ENCODE data around the gene COL23A1. TPM values are rescaled to one million over a fixed set of nuclear protein-coding genes. Genes with fewer than 3 reads are reported as not detected.

Gene COL23A1
- total RNA-seq, 4 donors from 2014 or later: 0.93 to 4.6 (median 2.4) TPM

DNA sequence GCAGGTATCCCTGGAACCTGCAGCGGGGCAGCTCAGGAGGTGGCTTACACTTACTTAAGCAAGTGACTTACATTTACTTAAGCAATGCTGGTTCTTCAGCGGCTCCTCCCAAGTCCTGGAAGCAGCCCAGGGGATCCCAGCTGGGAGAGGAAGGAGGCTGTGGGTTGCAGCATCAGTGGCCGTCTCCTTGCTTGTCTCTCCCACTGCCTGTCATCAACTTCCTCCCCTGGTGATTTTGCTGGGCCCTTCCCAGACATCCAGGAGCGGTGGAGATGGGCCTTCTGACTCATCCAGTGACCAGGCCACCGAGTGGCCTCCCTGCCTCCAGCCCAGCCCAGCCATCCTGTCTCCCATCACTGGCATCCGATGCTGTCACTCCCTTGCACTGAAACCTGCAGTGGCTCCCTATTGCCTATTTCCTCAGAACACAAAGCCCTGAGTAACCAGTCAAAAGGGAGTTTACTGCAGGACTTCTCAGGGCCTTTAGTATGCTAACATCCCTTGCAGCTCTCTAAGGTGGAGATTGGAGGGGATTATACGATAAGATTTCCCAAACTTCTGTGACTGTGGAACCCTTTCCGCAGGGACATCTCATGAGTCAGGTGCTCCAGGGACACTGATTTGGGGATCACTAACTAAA lies 201.7 kb downstream of the COL23A1 start:
- peaks cover 0 to 22% (median 0%) of the 10 kb centered on the region in 3 donors for H3K4me1 ChIP-seq
- ATAC-seq: peak; percentile 39
- no peak overlapping the region for H3K27ac ChIP-seq
- no peak overlapping the region for H3K4me3 ChIP-seq
- H3K9me3 ChIP-seq: no peaks in the 10 kb centered on the region
- H3K27me3 ChIP-seq: peaks cover 26% of the 10 kb centered on the region
- no peaks in the 10 kb centered on the region for H3K36me3 ChIP-seq
- 43 to 89% methylated on average over 3 to 5 of the region's 8 CpGs for WGBS, 2 donors (ENCODE audit: low coverage in 1 of 2)
- no peak for TF ChIP-seq POLR2A (IDR thresholded peaks at IDR 0.05)
- TF ChIP-seq POLR2AphosphoS5 (IDR thresholded peaks at IDR 0.05): no peak
- TF ChIP-seq, protein P1, sequence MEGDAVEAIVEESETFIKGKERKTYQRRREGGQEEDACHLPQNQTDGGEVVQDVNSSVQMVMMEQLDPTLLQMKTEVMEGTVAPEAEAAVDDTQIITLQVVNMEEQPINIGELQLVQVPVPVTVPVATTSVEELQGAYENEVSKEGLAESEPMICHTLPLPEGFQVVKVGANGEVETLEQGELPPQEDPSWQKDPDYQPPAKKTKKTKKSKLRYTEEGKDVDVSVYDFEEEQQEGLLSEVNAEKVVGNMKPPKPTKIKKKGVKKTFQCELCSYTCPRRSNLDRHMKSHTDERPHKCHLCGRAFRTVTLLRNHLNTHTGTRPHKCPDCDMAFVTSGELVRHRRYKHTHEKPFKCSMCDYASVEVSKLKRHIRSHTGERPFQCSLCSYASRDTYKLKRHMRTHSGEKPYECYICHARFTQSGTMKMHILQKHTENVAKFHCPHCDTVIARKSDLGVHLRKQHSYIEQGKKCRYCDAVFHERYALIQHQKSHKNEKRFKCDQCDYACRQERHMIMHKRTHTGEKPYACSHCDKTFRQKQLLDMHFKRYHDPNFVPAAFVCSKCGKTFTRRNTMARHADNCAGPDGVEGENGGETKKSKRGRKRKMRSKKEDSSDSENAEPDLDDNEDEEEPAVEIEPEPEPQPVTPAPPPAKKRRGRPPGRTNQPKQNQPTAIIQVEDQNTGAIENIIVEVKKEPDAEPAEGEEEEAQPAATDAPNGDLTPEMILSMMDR (IDR thresholded peaks at IDR 0.05): no peak
- TF ChIP-seq EP300 (IDR thresholded peaks at IDR 0.05): no peak

DNA sequence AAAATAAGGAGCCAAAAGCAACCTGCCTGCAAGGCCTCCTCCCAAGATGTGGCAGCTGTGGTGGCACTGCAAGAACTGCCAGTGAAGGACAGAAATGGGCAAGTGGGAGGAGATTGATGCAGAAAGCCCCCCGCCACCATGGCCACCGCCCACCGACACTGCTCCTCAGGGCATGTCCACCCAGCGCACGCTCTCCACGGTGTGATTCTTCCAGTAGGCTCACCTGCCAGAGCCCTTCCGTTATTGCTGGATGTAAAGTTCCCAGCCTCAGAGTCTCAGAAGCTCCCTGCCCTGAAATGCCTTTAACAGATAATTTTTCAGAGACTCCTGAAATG lies 202.4 kb downstream of the COL23A1 start:
- 100% methylated on average over 6 of the region's 7 CpGs for WGBS, 2 donors (ENCODE audit: low coverage in 1 of 2)
- Histone ChIP-seq H3K9me3 (no peaks in the 10 kb centered on the region), H3K4me3 (no peak overlapping the region), H3K27me3 (peaks cover 32% of the 10 kb centered on the region), H3K36me3 (no peaks in the 10 kb centered on the region), H3K27ac (no peak overlapping the region), H3K4me1 (peaks cover 0 to 26% (median 0%) of the 10 kb centered on the region in 3 donors)
- ATAC-seq: no peak
- TF ChIP-seq, protein P1 (IDR thresholded peaks at IDR 0.05): no peak
- TF ChIP-seq POLR2AphosphoS5 (IDR thresholded peaks at IDR 0.05): no peak
- no peak for TF ChIP-seq EP300 (IDR thresholded peaks at IDR 0.05)
- TF ChIP-seq POLR2A (IDR thresholded peaks at IDR 0.05): no peak

DNA sequence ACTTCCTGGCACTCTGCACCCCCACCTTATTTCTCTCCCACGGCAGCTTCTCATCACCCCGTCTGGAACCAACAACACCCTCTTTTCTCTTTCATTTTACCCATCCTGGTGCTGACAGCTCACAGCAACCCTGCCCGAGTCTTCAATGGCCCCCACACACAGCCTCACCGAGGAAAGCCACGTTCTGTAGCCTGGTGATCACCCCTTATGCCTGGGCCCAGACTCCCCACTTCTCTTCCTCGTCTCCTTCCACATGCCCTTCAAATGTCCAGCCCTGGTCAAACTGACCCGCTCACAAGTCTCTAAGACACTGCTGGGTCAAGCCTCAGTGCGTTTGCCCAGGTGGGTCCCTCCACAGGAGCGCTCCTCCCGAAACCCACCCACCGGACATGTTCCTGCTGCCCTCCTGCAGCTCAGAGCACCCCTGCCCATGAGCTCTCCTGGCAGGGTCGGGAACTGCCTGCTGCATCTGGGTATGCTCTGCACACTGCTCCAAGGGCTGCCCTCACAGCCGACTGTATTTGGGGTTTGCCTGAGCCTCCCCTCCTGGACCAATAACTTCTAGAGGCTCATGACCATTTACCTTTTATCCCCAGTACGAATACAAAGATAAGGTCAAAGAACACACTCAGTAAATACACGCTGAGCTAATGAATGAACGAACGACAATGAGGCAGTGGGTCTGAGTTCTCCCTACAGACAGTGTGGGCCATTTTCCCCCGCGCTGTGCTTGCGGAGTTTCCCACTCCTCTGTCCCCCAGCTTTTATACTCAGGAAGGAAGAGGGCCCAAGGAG lies 202.9 kb downstream of the COL23A1 start:
- Histone ChIP-seq H3K9me3 (no peaks in the 10 kb centered on the region), H3K27ac (no peak overlapping the region), H3K27me3 (peaks cover 32% of the 10 kb centered on the region), H3K4me3 (no peak overlapping the region), H3K4me1 (peaks cover 0 to 26% (median 0%) of the 10 kb centered on the region in 3 donors), H3K36me3 (no peaks in the 10 kb centered on the region)
- ATAC-seq: no peak
- 90 to 95% methylated on average over 7 to 18 of the region's 20 CpGs for WGBS, 2 donors (ENCODE audit: low coverage in 1 of 2)
- no peak for TF ChIP-seq POLR2A (IDR thresholded peaks at IDR 0.05)
- TF ChIP-seq POLR2AphosphoS5 (IDR thresholded peaks at IDR 0.05): no peak
- TF ChIP-seq, protein P1 (IDR thresholded peaks at IDR 0.05): no peak
- no peak for TF ChIP-seq EP300 (IDR thresholded peaks at IDR 0.05)

DNA sequence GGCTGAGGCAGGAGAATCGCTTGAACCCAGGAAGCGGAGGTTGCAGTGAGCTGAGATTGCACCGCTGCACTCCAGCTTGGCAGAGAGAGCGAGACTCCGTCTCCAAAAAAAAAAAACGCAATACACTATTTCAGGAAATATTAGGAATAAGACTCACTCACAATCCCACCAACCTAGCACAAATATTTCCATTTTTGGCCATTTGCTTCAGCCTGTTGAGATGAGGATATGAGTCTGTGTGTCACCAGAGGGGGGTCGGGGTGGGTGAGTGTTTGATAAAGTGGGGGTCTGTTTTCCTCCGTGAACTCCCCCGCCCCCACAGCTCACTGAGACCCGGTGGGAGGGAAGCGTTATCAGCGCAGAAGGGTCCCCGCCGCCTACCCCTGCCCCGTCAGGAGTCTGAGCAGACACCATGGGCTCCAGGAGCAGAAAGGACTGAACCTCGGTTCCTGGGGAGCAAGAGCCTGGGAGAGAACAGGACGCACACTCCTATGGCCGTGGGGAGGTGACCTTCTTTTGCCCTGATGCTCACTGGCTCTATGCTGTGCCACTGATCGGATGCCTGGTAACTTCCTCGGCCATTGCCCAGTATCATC lies 203.8 kb downstream of the COL23A1 start:
- no peak overlapping the region for H3K4me3 ChIP-seq
- ATAC-seq: no peak

More for the DNA sequence above, 203.8 kb downstream of the COL23A1 start:
- H3K4me1 ChIP-seq: peaks cover 0 to 26% (median 0%) of the 10 kb centered on the region in 3 donors
- TF ChIP-seq EP300 (IDR thresholded peaks at IDR 0.05) (no peak), POLR2A (IDR thresholded peaks at IDR 0.05) (no peak), POLR2AphosphoS5 (IDR thresholded peaks at IDR 0.05) (no peak)
- TF ChIP-seq, protein P1 (IDR thresholded peaks at IDR 0.05): no peak
- H3K9me3 ChIP-seq: no peaks in the 10 kb centered on the region
- peaks cover 32% of the 10 kb centered on the region for H3K27me3 ChIP-seq
- H3K36me3 ChIP-seq: no peaks in the 10 kb centered on the region
- H3K27ac ChIP-seq: no peak overlapping the region
- WGBS, 2 donors (ENCODE audit: low coverage in 1 of 2): 81% methylated on average over 14 of the region's 20 CpGs; no CpG with 5 or more reads in 1 of the 2 donors

Measured in gastroesophageal sphincter (tissue), 4 donors.